ENCODE measurements around the gene MAP3K21.

DNA sequence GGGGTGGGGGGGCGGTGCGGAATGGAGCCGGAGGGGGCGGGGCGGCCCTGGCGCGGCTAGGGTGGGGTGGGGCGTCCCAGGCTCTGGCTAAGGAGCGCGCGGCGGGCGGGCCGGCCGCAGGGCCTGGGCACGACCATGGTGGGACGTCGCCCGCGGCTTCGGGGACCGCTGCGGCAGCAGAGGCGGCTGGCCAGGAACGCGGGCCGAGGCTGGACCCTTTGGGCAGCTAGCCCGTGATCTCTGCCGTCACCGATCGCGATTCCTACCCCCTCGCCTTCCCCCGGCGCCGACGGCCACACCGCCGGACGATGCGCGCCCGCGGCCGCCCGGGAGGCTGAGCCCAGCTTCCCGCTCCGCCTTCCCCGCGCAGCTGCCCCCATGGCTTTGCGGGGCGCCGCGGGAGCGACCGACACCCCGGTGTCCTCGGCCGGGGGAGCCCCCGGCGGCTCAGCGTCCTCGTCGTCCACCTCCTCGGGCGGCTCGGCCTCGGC, at the start of gene MAP3K21:
- TF ChIP-seq YY1 (IDR thresholded peaks at IDR 0.05; ENCODE audit: insufficient read depth, insufficient read length) (no peak), ZNF274 (IDR thresholded peaks at IDR 0.05; ENCODE audit: low read depth, low read length) (no peak), SUZ12 (IDR thresholded peaks at IDR 0.05; ENCODE audit: extremely low read depth, insufficient read depth, insufficient read length) (no peak)
